Neuron (in vitro differentiated cells): ENCODE data around the gene SHKBP1.
"Not testable (repeated sequence)": the region's sequence is repeated elsewhere in the genome, so short reads cannot be mapped to it uniquely, and the experiment has no call there.

ENCODE experiments used
- H2AFZ ChIP-seq: one replicate; pipeline ENCODE4 v1.6.1; 2013; ENCODE audit warnings: low read depth, mild to moderate bottlenecking, inconsistent platforms, low read length, moderate library complexity
- H3K27me3 ChIP-seq: one replicate; pipeline ENCODE4 v1.6.1; 2013; ENCODE audit warnings: low read length; ENCODE audit not compliant: insufficient read depth
- H3K36me3 ChIP-seq: one replicate; pipeline ENCODE4 v1.6.1; 2013; ENCODE audit warnings: low read length; ENCODE audit not compliant: insufficient read depth
- H3K4me1 ChIP-seq: one replicate; pipeline ENCODE4 v1.6.1; 2013; ENCODE audit warnings: low read length; ENCODE audit not compliant: insufficient read depth
- H3K4me3 ChIP-seq: 2 replicates; pipeline ENCODE4 v1.5.1; 2013; ENCODE audit warnings: mild to moderate bottlenecking, low read length, moderate library complexity
- H3K9me3 ChIP-seq: one replicate; pipeline ENCODE4 v1.6.1; 2013; ENCODE audit warnings: low read length

Gene SHKBP1

GRCh38 chr19:40546153-40546841 is 30.4 kb upstream of the SHKBP1 start:
- H3K27me3 ChIP-seq, H3K36me3 ChIP-seq, H2AFZ ChIP-seq, H3K4me1 ChIP-seq, H3K9me3 ChIP-seq, H3K4me3 ChIP-seq: not testable (repeated sequence)

- not testable (repeated sequence) for H3K4me1 ChIP-seq, H3K9me3 ChIP-seq, H2AFZ ChIP-seq, H3K27me3 ChIP-seq, H3K4me3 ChIP-seq, H3K36me3 ChIP-seq
Measured at GRCh38 chr19:40547190-40547589, 29.5 kb upstream of the SHKBP1 start.

- Histone ChIP-seq H3K9me3 (no peaks in the 10 kb centered on the region), H3K4me1 (no peaks in the 10 kb centered on the region), H3K27me3 (peaks cover 2% of the 10 kb centered on the region), H3K36me3 (no peaks in the 10 kb centered on the region), H3K4me3 (no peak overlapping the region), H2AFZ (no peak overlapping the region)
Measured at GRCh38 chr19:40547836-40548235, 28.8 kb upstream of the SHKBP1 start.

GRCh38 chr19:40549007-40549708 is 27.5 kb upstream of the SHKBP1 start:
- Histone ChIP-seq H3K4me3 (no peak overlapping the region), H3K27me3 (peaks cover 13% of the 10 kb centered on the region), H2AFZ (no peak overlapping the region), H3K36me3 (no peaks in the 10 kb centered on the region), H3K9me3 (no peaks in the 10 kb centered on the region), H3K4me1 (no peaks in the 10 kb centered on the region)

GRCh38 chr19:40550951-40551350 is 25.7 kb upstream of the SHKBP1 start:
- H2AFZ ChIP-seq: no peak overlapping the region
- H3K4me3 ChIP-seq: no peak overlapping the region
- no peaks in the 10 kb centered on the region for H3K4me1 ChIP-seq
- H3K9me3 ChIP-seq: no peaks in the 10 kb centered on the region
- no peaks in the 10 kb centered on the region for H3K36me3 ChIP-seq
- H3K27me3 ChIP-seq: peaks cover 21% of the 10 kb centered on the region

- Histone ChIP-seq H2AFZ (no peak overlapping the region), H3K27me3 (peaks cover 23% of the 10 kb centered on the region), H3K4me1 (no peaks in the 10 kb centered on the region), H3K9me3 (no peaks in the 10 kb centered on the region), H3K36me3 (no peaks in the 10 kb centered on the region), H3K4me3 (no peak overlapping the region)
Measured at GRCh38 chr19:40552848-40553247, 23.8 kb upstream of the SHKBP1 start.

DNA sequence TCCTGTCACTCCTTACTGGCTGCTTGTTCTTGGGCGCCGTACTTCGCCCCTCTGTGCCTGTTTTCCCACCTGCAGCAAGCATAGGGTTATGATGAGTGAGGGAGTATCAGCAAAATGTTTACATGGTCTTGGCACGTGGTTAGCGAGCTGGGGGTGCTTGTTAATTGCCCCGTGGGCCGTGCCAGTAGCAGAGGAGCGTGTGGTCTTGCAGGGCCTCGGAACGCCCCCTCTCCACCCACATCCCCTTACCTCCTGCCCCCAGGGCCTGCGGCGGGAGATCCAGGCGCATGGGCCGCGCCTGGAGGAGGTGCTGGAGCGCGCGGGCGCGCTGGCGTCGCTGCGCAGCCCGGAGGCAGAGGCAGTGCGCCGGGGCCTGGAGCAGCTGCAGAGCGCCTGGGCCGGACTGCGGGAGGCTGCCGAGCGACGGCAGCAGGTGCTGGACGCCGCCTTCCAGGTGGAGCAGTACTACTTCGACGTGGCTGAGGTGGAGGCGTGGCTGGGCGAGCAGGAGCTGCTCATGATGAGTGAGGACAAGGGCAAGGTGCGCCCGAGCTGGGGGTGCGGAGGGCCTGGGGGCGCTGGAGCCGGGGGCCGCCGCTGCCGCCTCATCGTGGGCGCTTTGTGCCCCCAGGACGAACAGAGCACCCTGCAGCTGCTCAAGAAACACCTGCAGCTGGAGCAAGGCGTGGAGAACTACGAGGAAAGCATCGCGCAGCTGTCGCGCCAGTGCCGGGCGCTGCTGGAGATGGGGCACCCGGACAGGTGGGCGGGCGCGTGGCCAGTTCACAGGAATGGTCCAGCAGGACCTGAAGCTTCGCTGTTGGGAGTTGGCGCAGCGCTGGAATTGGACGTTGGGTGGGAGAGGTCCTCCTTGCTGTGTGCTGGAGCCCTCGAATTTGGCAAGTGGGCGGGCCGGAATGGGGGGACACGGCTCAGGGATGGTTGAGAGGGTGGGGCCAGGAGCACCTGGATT is 22.5 kb upstream of the SHKBP1 start:
- Histone ChIP-seq H3K4me3 (no peak overlapping the region), H3K9me3 (no peaks in the 10 kb centered on the region), H3K36me3 (no peaks in the 10 kb centered on the region), H3K4me1 (no peaks in the 10 kb centered on the region), H3K27me3 (peaks cover 23% of the 10 kb centered on the region), H2AFZ (no peak overlapping the region)

- Histone ChIP-seq H3K4me3 (no peak overlapping the region), H3K36me3 (no peaks in the 10 kb centered on the region), H3K27me3 (peaks cover 28% of the 10 kb centered on the region), H3K9me3 (no peaks in the 10 kb centered on the region), H3K4me1 (no peaks in the 10 kb centered on the region), H2AFZ (no peak overlapping the region)
Measured at GRCh38 chr19:40555978-40556689, 20.5 kb upstream of the SHKBP1 start.

DNA sequence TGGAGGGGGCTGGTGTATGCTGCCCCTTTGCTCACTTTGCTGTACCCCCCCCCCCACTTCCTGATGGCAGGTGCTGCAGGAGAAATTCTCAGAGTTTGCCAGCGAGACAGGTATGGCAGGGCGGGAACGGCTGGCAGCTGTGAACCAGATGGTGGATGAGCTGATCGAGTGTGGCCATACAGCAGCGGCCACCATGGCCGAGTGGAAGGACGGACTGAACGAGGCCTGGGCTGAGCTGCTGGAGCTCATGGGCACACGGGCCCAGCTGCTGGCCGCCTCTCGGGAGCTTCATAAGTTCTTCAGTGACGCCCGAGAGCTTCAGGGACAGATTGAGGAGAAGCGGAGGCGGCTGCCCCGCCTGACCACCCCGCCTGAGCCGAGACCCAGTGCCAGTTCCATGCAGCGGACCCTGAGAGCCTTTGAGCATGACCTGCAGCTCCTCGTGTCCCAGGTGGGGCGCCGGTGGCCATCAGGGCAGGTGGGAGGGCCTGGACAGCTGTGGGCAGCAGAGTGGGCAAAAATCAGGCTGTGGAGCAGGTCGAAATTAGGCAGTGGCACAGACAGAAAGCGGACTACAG is 19.6 kb upstream of the SHKBP1 start:
- H3K27me3 ChIP-seq: peaks cover 28% of the 10 kb centered on the region
- no peaks in the 10 kb centered on the region for H3K36me3 ChIP-seq
- no peak overlapping the region for H3K4me3 ChIP-seq
- H3K4me1 ChIP-seq: no peaks in the 10 kb centered on the region
- H2AFZ ChIP-seq: no peak overlapping the region
- no peaks in the 10 kb centered on the region for H3K9me3 ChIP-seq

DNA sequence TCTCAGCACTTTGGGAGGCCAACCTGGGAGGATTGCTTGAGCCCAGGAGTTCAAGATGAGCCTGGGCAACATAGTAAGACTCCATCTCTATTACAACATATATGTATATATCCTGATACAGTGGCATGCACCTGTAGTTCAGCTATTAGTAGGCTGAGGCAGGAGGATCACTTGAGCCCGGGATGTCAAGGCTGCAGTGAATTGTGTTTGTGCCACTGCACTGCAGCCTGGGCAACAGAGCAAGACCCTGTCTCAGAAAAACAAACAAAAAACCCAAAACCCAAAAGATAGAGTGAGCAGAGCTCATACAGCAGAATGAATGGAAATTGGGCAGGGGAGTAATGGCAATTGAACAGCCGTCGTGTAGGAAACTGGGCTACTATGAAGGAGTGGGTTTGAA is 17.3 kb upstream of the SHKBP1 start:
- peaks cover 16% of the 10 kb centered on the region for H3K27me3 ChIP-seq
- H3K9me3 ChIP-seq: no peaks in the 10 kb centered on the region
- no peak overlapping the region for H3K4me3 ChIP-seq
- no peaks in the 10 kb centered on the region for H3K4me1 ChIP-seq
- no peak overlapping the region for H2AFZ ChIP-seq
- H3K36me3 ChIP-seq: no peaks in the 10 kb centered on the region

DNA sequence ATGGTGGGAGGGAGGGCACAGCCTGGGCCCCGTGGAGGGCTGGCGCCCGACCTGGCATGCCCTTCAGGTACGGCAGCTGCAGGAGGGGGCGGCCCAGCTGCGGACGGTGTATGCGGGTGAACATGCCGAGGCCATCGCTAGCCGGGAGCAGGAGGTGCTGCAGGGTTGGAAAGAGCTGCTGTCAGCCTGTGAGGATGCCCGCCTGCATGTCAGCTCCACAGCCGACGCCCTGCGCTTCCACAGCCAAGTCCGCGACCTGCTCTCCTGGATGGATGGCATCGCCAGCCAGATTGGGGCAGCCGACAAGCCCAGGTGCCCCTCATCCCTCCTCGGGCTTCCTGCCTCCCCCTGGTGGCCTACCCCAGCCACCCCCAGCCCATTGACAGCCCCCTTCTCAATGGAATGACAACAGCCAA is 16.6 kb upstream of the SHKBP1 start:
- no peaks in the 10 kb centered on the region for H3K4me1 ChIP-seq
- H3K36me3 ChIP-seq: no peaks in the 10 kb centered on the region
- H3K9me3 ChIP-seq: no peaks in the 10 kb centered on the region
- no peak overlapping the region for H2AFZ ChIP-seq
- H3K4me3 ChIP-seq: no peak overlapping the region
- peaks cover 11% of the 10 kb centered on the region for H3K27me3 ChIP-seq

DNA sequence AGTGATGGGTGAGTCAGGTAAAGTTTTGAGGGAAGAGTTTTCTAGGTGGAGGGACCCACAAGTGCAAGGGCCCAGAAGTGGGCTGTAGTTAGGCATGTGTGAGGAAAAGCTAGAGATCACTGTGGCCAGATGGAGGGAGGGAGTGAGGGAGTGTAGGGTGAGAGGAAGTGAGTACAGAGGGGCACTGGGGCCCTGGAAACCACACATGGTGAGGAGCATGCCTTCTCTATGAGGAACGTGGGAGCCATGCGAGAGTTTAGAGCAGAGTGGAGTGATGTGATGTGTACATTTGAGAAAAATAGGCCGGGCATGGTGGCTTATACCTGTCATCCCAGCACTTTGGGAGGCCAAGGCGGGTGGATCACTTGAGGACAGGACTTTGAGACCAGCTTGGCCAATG is 14.7 kb upstream of the SHKBP1 start:
- H3K36me3 ChIP-seq: no peaks in the 10 kb centered on the region
- H2AFZ ChIP-seq: no peak overlapping the region
- H3K27me3 ChIP-seq: peaks cover 26% of the 10 kb centered on the region
- H3K4me3 ChIP-seq: no peak overlapping the region
- H3K9me3 ChIP-seq: no peaks in the 10 kb centered on the region
- no peaks in the 10 kb centered on the region for H3K4me1 ChIP-seq
